Measurements from ENCODE around the gene MACROH2A1. TPM values are rescaled to one million over a fixed set of nuclear protein-coding genes. Genes with fewer than 3 reads are reported as not detected.

The MACROH2A1 gene
- total RNA-seq, 1 donor from 2014 or later, result 101 TPM

GRCh38 chr5:135435467-135436330 is 36.7 kb upstream of the MACROH2A1 start:
- DNase-seq, result no peak

GRCh38 chr5:135434591-135435466 is 35.8 kb upstream of the MACROH2A1 start:
- no peak for DNase-seq

GRCh38 chr5:135433681-135434426 is 34.8 kb upstream of the MACROH2A1 start:
- no peak for DNase-seq

- no peak for DNase-seq
Observed at GRCh38 chr5:135432113-135432512, 33.1 kb upstream of the MACROH2A1 start.

- DNase-seq, result no peak
Observed at GRCh38 chr5:135430135-135430437, 31.1 kb upstream of the MACROH2A1 start.

GRCh38 chr5:135429301-135430134 is 30.5 kb upstream of the MACROH2A1 start:
- DNase-seq, result no peak

GRCh38 chr5:135428586-135428985 is 29.6 kb upstream of the MACROH2A1 start:
- no peak for DNase-seq

- DNase-seq, result no peak
Observed at GRCh38 chr5:135426102-135427082, 27.4 kb upstream of the MACROH2A1 start.

GRCh38 chr5:135425641-135426040 is 26.6 kb upstream of the MACROH2A1 start:
- DNase-seq, result no peak

- no peak for DNase-seq
Observed at GRCh38 chr5:135423846-135424168, 24.8 kb upstream of the MACROH2A1 start.

- DNase-seq, result no peak
Observed at GRCh38 chr5:135423146-135423845, 24.3 kb upstream of the MACROH2A1 start.

- no peak for DNase-seq
Observed at GRCh38 chr5:135422419-135422818, 23.4 kb upstream of the MACROH2A1 start.

- no peak for DNase-seq
Observed at GRCh38 chr5:135417083-135417482, 18.1 kb upstream of the MACROH2A1 start.

GRCh38 chr5:135405082-135405481 is 6.1 kb upstream of the MACROH2A1 start:
- DNase-seq, result no peak

GRCh38 chr5:135402031-135402430 is 3.0 kb upstream of the MACROH2A1 start:
- no peak for DNase-seq

GRCh38 chr5:135400866-135401265 is 1.8 kb upstream of the MACROH2A1 start:
- DNase-seq, result no peak

GRCh38 chr5:135399794-135400542 is 937 bp upstream of the MACROH2A1 start:
- DNase-seq, result no peak

- no peak for DNase-seq
Observed at GRCh38 chr5:135398160-135398854, 724 bp downstream of the MACROH2A1 start.

GRCh38 chr5:135397084-135397483 is 1.9 kb downstream of the MACROH2A1 start:
- no peak for DNase-seq
